NCI-H1092 treated with DMSO at 0.1 percent for 48 hours (cell line): Measurements from ENCODE around the gene RNASE7.
"Not testable (repeated sequence)": the region's sequence is repeated elsewhere in the genome, so short reads cannot be mapped to it uniquely, and the experiment has no call there.

Experiments used
- DNase-seq: peaks from one replicate; lab custom pipeline; 2025; lab: John Stamatoyannopoulos, UW

Gene RNASE7

GRCh38 chr14:21041676-21042433 is at the start of gene RNASE7:
RNASE7 (plus strand) TSS chr14:21042362; CDS start chr14:21042993, 631 bp downstream.
- no peak for DNase-seq

GRCh38 chr14:20996521-20996920 is 45.6 kb upstream of the RNASE7 start:
- DNase-seq = no peak

GRCh38 chr14:20997115-20997514 is 45.0 kb upstream of the RNASE7 start:
- DNase-seq = no peak

GRCh38 chr14:20997564-20997963 is 44.6 kb upstream of the RNASE7 start:
- no peak for DNase-seq

GRCh38 chr14:20998139-20998538 is 44.0 kb upstream of the RNASE7 start:
- DNase-seq = no peak

GRCh38 chr14:20998674-20999366 is 43.3 kb upstream of the RNASE7 start, which contains the start of gene SLC39A2:
SLC39A2 (plus strand) TSS chr14:20999293; CDS start chr14:20999447, 154 bp downstream.
- DNase-seq = no peak

- DNase-seq = no peak
These were observed 42.6 kb upstream of the RNASE7 start for GRCh38 chr14:20999591-20999990.

GRCh38 chr14:21001218-21001617 is 40.9 kb upstream of the RNASE7 start:
- no peak for DNase-seq

GRCh38 chr14:21003788-21004346 is 38.3 kb upstream of the RNASE7 start:
- DNase-seq = no peak

- not testable (repeated sequence) for DNase-seq
These were observed 32.4 kb upstream of the RNASE7 start for GRCh38 chr14:21009721-21010120.

GRCh38 chr14:21011136-21011535 is 31.0 kb upstream of the RNASE7 start:
- no peak for DNase-seq

GRCh38 chr14:21014761-21015190 is 27.4 kb upstream of the RNASE7 start:
- peak; percentile 65 for DNase-seq

GRCh38 chr14:21015312-21015711 is 26.9 kb upstream of the RNASE7 start:
- DNase-seq = no peak

- no peak for DNase-seq
These were observed 25.6 kb upstream of the RNASE7 start for GRCh38 chr14:21016413-21017190.

GRCh38 chr14:21017528-21018245 is 24.5 kb upstream of the RNASE7 start:
- DNase-seq = no peak

GRCh38 chr14:21018286-21018685 is 23.9 kb upstream of the RNASE7 start:
- DNase-seq = no peak

- DNase-seq = no peak
These were observed 23.4 kb upstream of the RNASE7 start for GRCh38 chr14:21018781-21019180.

- no peak for DNase-seq
These were observed 22.8 kb upstream of the RNASE7 start for GRCh38 chr14:21019366-21019765.

GRCh38 chr14:21020977-21021545 is 21.1 kb upstream of the RNASE7 start:
- DNase-seq = no peak

GRCh38 chr14:21022686-21023085 is 19.5 kb upstream of the RNASE7 start:
- no peak for DNase-seq

GRCh38 chr14:21023174-21023573 is 19.0 kb upstream of the RNASE7 start:
- no peak for DNase-seq
